Ramos (cell line): ENCODE results near the gene RCOR3.

Experiments used
- in situ Hi-C: fragments of 300-500 bp; cut with MboI; formaldehyde crosslinking; loops from one replicate; pipeline ENCODE4 v1.14.3; 2022; ENCODE audit warnings: low sequenced_read_pairs; ENCODE audit not compliant: unreplicated experiment

Gene RCOR3

GRCh38 chr1:211323156-211324063 lies 64.2 kb downstream of the RCOR3 start:
- in situ Hi-C loops: loop anchor here (5.0 to 10.0 kb wide), 2 partner anchors 149 to 331 kb away; no protein-coding TSS in a partner anchor

GRCh38 chr1:211324992-211325775 lies 66.0 kb downstream of the RCOR3 start:
- in situ Hi-C loops: loop anchor here (5.0 to 10.0 kb wide), 2 partner anchors 147 to 330 kb away; no protein-coding TSS in a partner anchor

- in situ Hi-C loops: loop anchor here (10.0 kb wide), 1 partner anchor 329 kb away; no protein-coding TSS in a partner anchor
These were observed 67.0 kb downstream of the RCOR3 start for GRCh38 chr1:211326140-211326527.

- in situ Hi-C loops: loop anchor here (10.0 kb wide), 1 partner anchor 328 kb away; no protein-coding TSS in a partner anchor
These were observed 67.6 kb downstream of the RCOR3 start, which contains the start of gene TRAF5 for GRCh38 chr1:211326528-211327345. Gene TRAF5 (plus strand): TSS chr1:211326833. CDS start chr1:211353240, 26,407 bp downstream.

- in situ Hi-C loops: loop anchor here (10.0 kb wide), 1 partner anchor 327 kb away; no protein-coding TSS in a partner anchor
These were observed 68.3 kb downstream of the RCOR3 start for GRCh38 chr1:211327346-211327921.

- in situ Hi-C loops: loop anchor here (10.0 kb wide), 1 partner anchor 327 kb away; no protein-coding TSS in a partner anchor
These were observed 69.0 kb downstream of the RCOR3 start for GRCh38 chr1:211328084-211328694.

- in situ Hi-C loops: loop anchor here (10.0 kb wide), 1 partner anchor 326 kb away; no protein-coding TSS in a partner anchor
These were observed 69.8 kb downstream of the RCOR3 start for GRCh38 chr1:211328866-211329475.

GRCh38 chr1:211329764-211330201 lies 70.6 kb downstream of the RCOR3 start:
- in situ Hi-C loops: loop anchor here (10.0 kb wide), 1 partner anchor 325 kb away; no protein-coding TSS in a partner anchor

GRCh38 chr1:211330282-211330936 lies 71.2 kb downstream of the RCOR3 start:
- in situ Hi-C loops: no loop called here

GRCh38 chr1:211331011-211331709 lies 72.0 kb downstream of the RCOR3 start:
- in situ Hi-C loops: no loop called here

GRCh38 chr1:211332036-211332616 lies 73.0 kb downstream of the RCOR3 start:
- in situ Hi-C loops: no loop called here

GRCh38 chr1:211332830-211333229 lies 73.7 kb downstream of the RCOR3 start:
- in situ Hi-C loops: no loop called here

- in situ Hi-C loops: no loop called here
These were observed 74.7 kb downstream of the RCOR3 start for GRCh38 chr1:211333906-211334305.

- in situ Hi-C loops: no loop called here
These were observed 75.8 kb downstream of the RCOR3 start for GRCh38 chr1:211334986-211335385.

- in situ Hi-C loops: no loop called here
These were observed 76.5 kb downstream of the RCOR3 start for GRCh38 chr1:211335522-211336157.

- in situ Hi-C loops: no loop called here
These were observed 77.0 kb downstream of the RCOR3 start for GRCh38 chr1:211336161-211336560.
